Osteocyte (in vitro differentiated cells): ENCODE data around the gene SHC2. TPM values are rescaled to one million over a fixed set of nuclear protein-coding genes. Genes with fewer than 3 reads are reported as not detected.

Experiments
- DNase-seq: peaks from one replicate; pipeline ENCODE4 v3.0.0; 2021; ENCODE audit warnings: mixed read lengths; ENCODE audit not compliant: unreplicated experiment; ENCODE audit errors: extremely low spot score
- H3K27ac Mint-ChIP-seq: one replicate; pipeline ENCODE4 v1.8.0; 2021; ENCODE audit warnings: mild to moderate bottlenecking, mixed read lengths; ENCODE audit not compliant: unreplicated experiment
- H3K27me3 Mint-ChIP-seq: one replicate; pipeline ENCODE4 v1.8.0; 2021; ENCODE audit warnings: mixed read lengths; ENCODE audit not compliant: unreplicated experiment
- H3K36me3 Mint-ChIP-seq: one replicate; pipeline ENCODE4 v1.8.0; 2021; ENCODE audit warnings: mixed read lengths; ENCODE audit not compliant: unreplicated experiment
- H3K4me1 Mint-ChIP-seq: one replicate; pipeline ENCODE4 v1.8.0; 2021; ENCODE audit warnings: mixed read lengths; ENCODE audit not compliant: unreplicated experiment
- H3K4me3 Mint-ChIP-seq: one replicate; pipeline ENCODE4 v1.8.0; 2021; ENCODE audit warnings: mild to moderate bottlenecking, moderate library complexity, mixed read lengths; ENCODE audit not compliant: unreplicated experiment
- H3K9me3 Mint-ChIP-seq: one replicate; pipeline ENCODE4 v1.8.0; 2021; ENCODE audit warnings: mixed read lengths; ENCODE audit not compliant: unreplicated experiment
- long read RNA-seq: library from polyadenylated mRNA; unstranded; transcript quantifications from one replicate; pipeline ENCODE4 v2.0.0, GENCODE V29; 2021
- total RNA-seq: library from RNA; stranded (reverse); gene quantifications from 2 replicates; pipeline ENCODE4 v1.2.1, GENCODE V29; 2021
- TF ChIP-seq, protein P1 (sequence below): fragments of 200-600 bp; sonication (generic); IDR thresholded peaks from 2 replicates; pipeline ENCODE4 v1.5.0; 2021; ENCODE audit warnings: antibody characterized with exemption, mild to moderate bottlenecking, moderate library complexity

The SHC2 gene
- total RNA-seq, result 61.2 and 61.7 TPM in 2 replicates
- long read RNA-seq, partial matches to known transcripts, result 2 of 2 reads
- long read RNA-seq, other reads (novel, unspliced or antisense), result 0 of 2 reads

DNA sequence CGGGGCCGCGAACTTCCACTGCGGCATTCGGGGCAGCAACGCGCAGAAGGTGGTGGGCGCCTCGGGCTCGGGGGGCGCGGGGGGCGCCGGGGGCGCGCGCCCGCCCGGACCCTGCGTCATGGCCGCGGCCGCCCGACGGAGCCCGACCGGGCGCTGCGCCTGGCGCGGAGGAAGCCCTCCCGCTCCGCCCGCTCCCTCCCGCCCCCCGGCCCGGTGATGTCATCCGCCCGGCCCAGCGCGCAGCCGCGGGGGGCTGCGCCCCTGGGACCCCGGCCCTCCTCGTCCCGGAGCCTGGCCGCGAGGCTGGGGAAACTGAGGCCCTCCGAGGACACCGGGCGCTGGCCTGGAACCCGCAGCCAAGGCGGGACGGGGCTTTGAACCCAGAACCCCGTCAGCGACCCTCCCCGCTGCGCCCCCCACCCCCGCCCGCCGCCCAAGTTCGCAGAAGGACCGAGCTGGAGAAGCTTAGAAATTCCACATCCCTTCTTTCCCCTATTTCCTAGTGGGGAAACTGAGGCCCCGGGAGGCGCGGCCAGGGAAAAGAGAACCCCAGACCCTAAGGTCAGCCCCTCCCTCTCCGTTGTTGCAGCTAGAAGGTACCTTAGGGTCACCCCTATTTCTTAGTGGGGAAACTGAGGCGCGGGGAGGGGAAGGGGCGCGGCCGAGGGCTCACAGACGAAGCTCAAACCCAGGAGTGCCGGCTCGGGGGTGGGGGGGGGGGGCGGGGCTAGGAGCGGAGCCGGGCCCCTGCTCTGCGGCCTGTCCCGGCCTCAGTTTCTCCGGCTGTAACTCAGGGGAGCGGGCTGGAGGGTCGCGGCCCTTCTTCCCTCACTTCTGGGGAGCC, at the start of gene SHC2:
Gene SHC2 (minus strand): TSS at position 157 of the 844 bp plus-strand sequence. CDS start 37 bp downstream, at position 120.
- peak within 1 kb of the TSS; percentile 83 for H3K4me3 Mint-ChIP-seq
- DNase-seq, result no peak
- TF ChIP-seq, protein P1, sequence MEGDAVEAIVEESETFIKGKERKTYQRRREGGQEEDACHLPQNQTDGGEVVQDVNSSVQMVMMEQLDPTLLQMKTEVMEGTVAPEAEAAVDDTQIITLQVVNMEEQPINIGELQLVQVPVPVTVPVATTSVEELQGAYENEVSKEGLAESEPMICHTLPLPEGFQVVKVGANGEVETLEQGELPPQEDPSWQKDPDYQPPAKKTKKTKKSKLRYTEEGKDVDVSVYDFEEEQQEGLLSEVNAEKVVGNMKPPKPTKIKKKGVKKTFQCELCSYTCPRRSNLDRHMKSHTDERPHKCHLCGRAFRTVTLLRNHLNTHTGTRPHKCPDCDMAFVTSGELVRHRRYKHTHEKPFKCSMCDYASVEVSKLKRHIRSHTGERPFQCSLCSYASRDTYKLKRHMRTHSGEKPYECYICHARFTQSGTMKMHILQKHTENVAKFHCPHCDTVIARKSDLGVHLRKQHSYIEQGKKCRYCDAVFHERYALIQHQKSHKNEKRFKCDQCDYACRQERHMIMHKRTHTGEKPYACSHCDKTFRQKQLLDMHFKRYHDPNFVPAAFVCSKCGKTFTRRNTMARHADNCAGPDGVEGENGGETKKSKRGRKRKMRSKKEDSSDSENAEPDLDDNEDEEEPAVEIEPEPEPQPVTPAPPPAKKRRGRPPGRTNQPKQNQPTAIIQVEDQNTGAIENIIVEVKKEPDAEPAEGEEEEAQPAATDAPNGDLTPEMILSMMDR, result no peak
- no peaks in the 10 kb centered on the region for H3K36me3 Mint-ChIP-seq
- H3K4me1 Mint-ChIP-seq, result peaks cover 9% of the 10 kb centered on the region
- no peaks in the 10 kb centered on the region for H3K9me3 Mint-ChIP-seq
- no peaks in the 10 kb centered on the region for H3K27me3 Mint-ChIP-seq
- peak within 1 kb of the TSS; percentile 74 for H3K27ac Mint-ChIP-seq

- H3K36me3 Mint-ChIP-seq, result peaks cover 4% of the 10 kb centered on the region
- H3K27me3 Mint-ChIP-seq, result no peaks in the 10 kb centered on the region
- H3K27ac Mint-ChIP-seq, result peak overlapping the region; percentile 68
- H3K9me3 Mint-ChIP-seq, result no peaks in the 10 kb centered on the region
- H3K4me1 Mint-ChIP-seq, result peaks cover 29% of the 10 kb centered on the region
- H3K4me3 Mint-ChIP-seq, result peak overlapping the region; percentile 84
- DNase-seq, result no peak
- TF ChIP-seq, protein P1, result no peak
Measured at GRCh38 chr19:508204-509150, 47.6 kb upstream of the SHC2 start.

- no peaks in the 10 kb centered on the region for H3K9me3 Mint-ChIP-seq
- H3K4me3 Mint-ChIP-seq, result peak within 1 kb of the TSS; percentile 84
- peaks cover 29% of the 10 kb centered on the region for H3K4me1 Mint-ChIP-seq
- peak within 1 kb of the TSS; percentile 96 for H3K27ac Mint-ChIP-seq
- TF ChIP-seq, protein P1, result no peak
- H3K27me3 Mint-ChIP-seq, result no peaks in the 10 kb centered on the region
- peaks cover 4% of the 10 kb centered on the region for H3K36me3 Mint-ChIP-seq
- peak; percentile 99 for DNase-seq
Measured at GRCh38 chr19:507286-508203, 46.7 kb upstream of the SHC2 start, which contains the start of gene TPGS1. Gene TPGS1 (plus strand): TSS chr19:507497. CDS start chr19:507507, 10 bp downstream.

DNA sequence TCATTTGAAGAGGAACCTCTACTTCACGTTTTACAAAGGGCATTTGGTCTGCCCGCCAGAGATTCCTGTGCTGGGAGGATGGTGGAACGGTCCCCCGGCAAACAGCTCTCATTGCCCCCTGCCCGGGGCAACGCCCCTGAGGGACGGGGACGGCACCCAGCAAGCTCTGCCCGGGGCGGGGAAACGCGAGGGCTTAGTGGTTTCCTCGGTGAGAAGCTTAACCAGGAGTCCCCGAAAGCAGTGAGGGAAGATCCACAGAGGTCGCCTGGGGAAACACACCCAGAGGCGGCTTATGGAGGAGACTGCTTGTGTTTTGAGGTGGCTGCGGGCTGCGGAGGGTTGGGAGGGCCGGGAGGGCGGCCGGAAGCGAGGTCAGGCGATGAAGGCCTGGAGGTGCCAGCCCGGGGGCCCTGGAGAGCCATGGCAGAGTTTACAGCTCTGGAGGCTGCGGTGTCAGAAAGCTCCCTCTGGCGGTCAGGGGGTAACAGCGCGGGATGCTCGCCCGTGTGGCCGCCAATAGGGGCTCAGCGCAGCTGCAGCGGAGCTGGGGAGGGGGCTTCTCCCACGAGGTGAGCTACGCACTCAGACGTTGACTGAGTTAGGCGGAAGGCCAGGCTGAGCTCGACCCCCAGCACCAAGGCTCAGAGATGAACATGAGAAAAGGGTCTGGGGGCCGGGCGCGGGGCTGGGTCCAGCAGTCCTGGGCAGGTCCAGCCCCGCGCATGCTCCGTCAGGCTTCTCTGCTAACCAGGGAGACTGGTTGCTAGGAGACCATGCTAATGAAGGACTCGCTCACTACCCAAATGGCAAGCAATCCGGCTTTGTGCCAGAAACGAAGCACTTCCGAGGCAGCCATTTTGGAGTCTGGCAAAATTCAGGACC, 45.8 kb upstream of the SHC2 start:
- TF ChIP-seq, protein P1, result peak; percentile 99
- H3K4me1 Mint-ChIP-seq, result peaks cover 29% of the 10 kb centered on the region
- H3K27me3 Mint-ChIP-seq, result no peaks in the 10 kb centered on the region
- no peaks in the 10 kb centered on the region for H3K9me3 Mint-ChIP-seq
- peak; percentile 96 for DNase-seq
- H3K4me3 Mint-ChIP-seq, result peak overlapping the region; percentile 84
- peaks cover 4% of the 10 kb centered on the region for H3K36me3 Mint-ChIP-seq
- H3K27ac Mint-ChIP-seq, result peak overlapping the region; percentile 96
